Kidney glomerular epithelial cell (primary cell): ENCODE results near the gene ACR.

Experiments used
- DNase-seq: peaks from one replicate; lab custom pipeline; 2025; lab: John Stamatoyannopoulos, UW

Gene ACR

GRCh38 chr22:50737728-50738648 is at the start of gene ACR:
Gene ACR (plus strand): TSS chr22:50738204. CDS start chr22:50738236, 32 bp downstream.
- DNase-seq = no peak

- no peak for DNase-seq
Measured at GRCh38 chr22:50688448-50688847, 49.6 kb upstream of the ACR start.

GRCh38 chr22:50691521-50691920 is 46.5 kb upstream of the ACR start:
- peak; percentile 4 for DNase-seq

- no peak for DNase-seq
Measured at GRCh38 chr22:50693462-50693861, 44.5 kb upstream of the ACR start.

- DNase-seq = no peak
Measured at GRCh38 chr22:50694099-50694605, 43.9 kb upstream of the ACR start.

GRCh38 chr22:50694766-50695420 is 43.1 kb upstream of the ACR start:
- DNase-seq = no peak

GRCh38 chr22:50695421-50696250 is 42.4 kb upstream of the ACR start:
- DNase-seq = no peak

- no peak for DNase-seq
Measured at GRCh38 chr22:50696251-50696798, 41.7 kb upstream of the ACR start.

- DNase-seq = no peak
Measured at GRCh38 chr22:50696799-50697561, 41.0 kb upstream of the ACR start.

GRCh38 chr22:50697667-50698506 is 40.1 kb upstream of the ACR start:
- no peak for DNase-seq

- no peak for DNase-seq
Measured at GRCh38 chr22:50698546-50698945, 39.5 kb upstream of the ACR start.

GRCh38 chr22:50699001-50699755 is 38.8 kb upstream of the ACR start:
- no peak for DNase-seq

GRCh38 chr22:50699756-50700386 is 38.1 kb upstream of the ACR start:
- no peak for DNase-seq

GRCh38 chr22:50700387-50701075 is 37.5 kb upstream of the ACR start:
- DNase-seq = no peak

- no peak for DNase-seq
Measured at GRCh38 chr22:50701076-50701419, 37.0 kb upstream of the ACR start.

- no peak for DNase-seq
Measured at GRCh38 chr22:50701428-50702154, 36.4 kb upstream of the ACR start.

GRCh38 chr22:50702261-50702671 is 35.7 kb upstream of the ACR start:
- no peak for DNase-seq
